Caco-2 (cell line): Measurements from ENCODE around the gene ZNF610. TPM values are rescaled to one million over a fixed set of nuclear protein-coding genes. Genes with fewer than 3 reads are reported as not detected.
"Not testable (repeated sequence)": the region's sequence is repeated elsewhere in the genome, so short reads cannot be mapped to it uniquely, and the experiment has no call there.

Experiments
- Bru-seq: library from RNA; stranded (reverse); fragments of 400-500 nt; gene quantifications from one replicate; lab custom pipeline; 2021; lab: Mats Ljungman, UMichigan
- BruChase-seq, 2 experiments: library from RNA; stranded (reverse); fragments of 400-500 nt; gene quantifications; one replicate each; lab custom pipeline; 2021; lab: Mats Ljungman, UMichigan
- BruUV-seq: library from RNA; stranded (reverse); fragments of 400-500 nt; replicated peaks from 2 replicates; lab custom pipeline; 2021; lab: Mats Ljungman, UMichigan
- CTCF ChIA-PET: fragments of 300-600 bp; sonication (Branson Sonifier 250); formaldehyde crosslinking; loops from one replicate; lab custom pipeline; 2022; ENCODE audit warnings: antibody characterized with exemption; lab: Charles Lee
- POLR2A ChIA-PET: fragments of 300-600 bp; sonication (Branson Sonifier 250); formaldehyde crosslinking; loops from one replicate; lab custom pipeline; 2022; ENCODE audit warnings: antibody characterized with exemption; lab: Charles Lee
- DNase-seq, 2 experiments: peaks; one replicate each; pipeline versions ENCODE4 v3.0.0 to v3.0.0-alpha.2; 2020 to 2022
- H3K27me3 ChIP-seq: replicated peaks from 2 replicates; pipeline ENCODE4 v1.6.0; 2011; ENCODE audit warnings: low read length; ENCODE audit not compliant: control insufficient read depth, insufficient read depth
- H3K36me3 ChIP-seq: 2 replicates; pipeline ENCODE4 v1.5.1; 2011; ENCODE audit warnings: low read length; ENCODE audit not compliant: control insufficient read depth, insufficient read depth
- H3K4me1 ChIP-seq: fragments of 250-450 bp; sonication (Bioruptor Pico); 2 replicates; pipeline ENCODE4 v1.5.1; 2020; ENCODE audit warnings: mild to moderate bottlenecking
- H3K4me3 ChIP-seq: 2 replicates; pipeline ENCODE4 v1.5.1; 2011; ENCODE audit warnings: low read depth, mild to moderate bottlenecking, control low read depth, low read length
- H3K9me3 ChIP-seq: fragments of 250-450 bp; sonication (Bioruptor Pico); 2 replicates; pipeline ENCODE4 v1.5.1; 2020; ENCODE audit warnings: mild to moderate bottlenecking, moderate library complexity
- H3K27ac Mint-ChIP-seq: one replicate; pipeline ENCODE4 v1.8.0; 2022; ENCODE audit warnings: mixed read lengths; ENCODE audit not compliant: unreplicated experiment
- H3K27me3 Mint-ChIP-seq: one replicate; pipeline ENCODE4 v1.8.0; 2022; ENCODE audit warnings: mixed read lengths; ENCODE audit not compliant: insufficient read depth, unreplicated experiment
- H3K36me3 Mint-ChIP-seq: one replicate; pipeline ENCODE4 v1.8.0; 2022; ENCODE audit warnings: mild to moderate bottlenecking, mixed read lengths; ENCODE audit not compliant: insufficient read depth, unreplicated experiment
- H3K4me1 Mint-ChIP-seq: one replicate; pipeline ENCODE4 v1.8.0; 2022; ENCODE audit warnings: low read depth, mixed read lengths; ENCODE audit not compliant: unreplicated experiment
- H3K4me3 Mint-ChIP-seq: one replicate; pipeline ENCODE4 v1.8.0; 2022; ENCODE audit warnings: mild to moderate bottlenecking, moderate library complexity, mixed read lengths; ENCODE audit not compliant: unreplicated experiment
- H3K9me3 Mint-ChIP-seq: one replicate; pipeline ENCODE4 v1.8.0; 2022; ENCODE audit warnings: mixed read lengths; ENCODE audit not compliant: unreplicated experiment
- CTCF ChIP-seq, 2 experiments: fragments of 200-600 bp in 1 of 2; IDR thresholded peaks; 1 replicate in 1 of 2; 2 replicates in 1 of 2; pipeline versions ENCODE4 v1.5.1 to v1.8.0; 2011 to 2022; ENCODE audit warnings: antibody characterized with exemption in 1 of 2, control low read depth in 1 of 2, inconsistent platforms in 1 of 2, low read depth in 1 of 2, low read length in 1 of 2, mild to moderate bottlenecking in 1 of 2, moderate library complexity in 1 of 2; ENCODE audit not compliant: insufficient read depth in 1 of 2, severe bottlenecking in 1 of 2, unreplicated experiment in 1 of 2
- intact Hi-C: fragments of 100-400 bp; cut with micrococcal nuclease; formaldehyde crosslinking; loops from one replicate; pipeline ENCODE4 v1.10.0; 2022; ENCODE audit not compliant: unreplicated experiment
- long read RNA-seq: library from polyadenylated mRNA; stranded (forward); transcript quantifications from one replicate; pipeline ENCODE4 v2.0.0, GENCODE V29; 2022
- total RNA-seq: library from RNA; stranded (reverse); gene quantifications from 2 replicates; pipeline ENCODE4 v1.2.3, GENCODE V29; 2022

Gene ZNF610
- 0.41 TPM in 1 of 2 replicates, not detected in the other for total RNA-seq
- Bru-seq, nascent RNA, result percentile 21 among the genes with signal in this experiment
- BruChase-seq, experiment 1, labeled RNA remaining after a 2-hour chase, result percentile 11 among the genes with signal in this experiment
- BruChase-seq, experiment 2, labeled RNA remaining after a 6-hour chase, result percentile 15 among the genes with signal in this experiment
- long read RNA-seq, result 0 reads

- ChIA-PET CTCF (no interaction called here), POLR2A (no interaction called here)
- H3K27me3 ChIP-seq, result no peaks in the 10 kb centered on the region
- no TSS peak for BruUV-seq
- H3K27me3 Mint-ChIP-seq, result no peaks in the 10 kb centered on the region
- peak; percentile 62 to 67 for DNase-seq
- peaks cover 61% of the 10 kb centered on the region for H3K9me3 Mint-ChIP-seq
- intact Hi-C loops, result no loop called here
- H3K4me3 Mint-ChIP-seq, result peak within 1 kb of the TSS; percentile 70
- peaks cover 11% of the 10 kb centered on the region for H3K36me3 Mint-ChIP-seq
- no peak for TF ChIP-seq CTCF (IDR thresholded peaks at IDR 0.05; ENCODE audit: insufficient read depth in 1 of 2, low read depth in 1 of 2, low read length in 1 of 2, severe bottlenecking in 1 of 2, unreplicated experiment in 1 of 2)
- no peaks in the 10 kb centered on the region for H3K36me3 ChIP-seq
- H3K9me3 ChIP-seq, result peaks cover 31% of the 10 kb centered on the region
- no peaks in the 10 kb centered on the region for H3K4me1 ChIP-seq
- peak within 1 kb of the TSS; percentile 23 for H3K27ac Mint-ChIP-seq
- no peaks in the 10 kb centered on the region for H3K4me1 Mint-ChIP-seq
- H3K4me3 ChIP-seq, result peak within 1 kb of the TSS; percentile 56
Measured at GRCh38 chr19:52336117-52336790, at the start of gene ZNF610. Gene ZNF610, plus strand, starts transcription at chr19:52336243. Its CDS starts 12,930 bp downstream, at chr19:52349173.

GRCh38 chr19:52286256-52286655 is 49.8 kb upstream of the ZNF610 start:
- no peaks in the 10 kb centered on the region for H3K27me3 Mint-ChIP-seq
- H3K4me1 ChIP-seq, result no peaks in the 10 kb centered on the region
- POLR2A ChIA-PET, result no interaction called here
- H3K36me3 Mint-ChIP-seq, result peaks cover 70% of the 10 kb centered on the region
- H3K4me3 ChIP-seq, result no peak overlapping the region
- no peak for DNase-seq
- intact Hi-C loops, result no loop called here
- H3K9me3 ChIP-seq, result peaks cover 12% of the 10 kb centered on the region; the same call in 1 of the 2 replicates
- H3K4me3 Mint-ChIP-seq, result no peak overlapping the region
- CTCF ChIA-PET, result no interaction called here
- H3K27me3 ChIP-seq, result no peaks in the 10 kb centered on the region
- H3K27ac Mint-ChIP-seq, result no peak overlapping the region
- H3K9me3 Mint-ChIP-seq, result peaks cover 21% of the 10 kb centered on the region
- no peak for TF ChIP-seq CTCF (IDR thresholded peaks at IDR 0.05; ENCODE audit: insufficient read depth in 1 of 2, low read depth in 1 of 2, low read length in 1 of 2, severe bottlenecking in 1 of 2, unreplicated experiment in 1 of 2)
- H3K36me3 ChIP-seq, result peaks cover 14% of the 10 kb centered on the region
- no TSS peak for BruUV-seq
- no peaks in the 10 kb centered on the region for H3K4me1 Mint-ChIP-seq

GRCh38 chr19:52291781-52292180 is 44.3 kb upstream of the ZNF610 start:
- no peaks in the 10 kb centered on the region for H3K27me3 ChIP-seq
- TF ChIP-seq CTCF (IDR thresholded peaks at IDR 0.05; ENCODE audit: insufficient read depth in 1 of 2, low read depth in 1 of 2, low read length in 1 of 2, severe bottlenecking in 1 of 2, unreplicated experiment in 1 of 2), result no peak
- no peak overlapping the region for H3K4me3 Mint-ChIP-seq
- no peaks in the 10 kb centered on the region for H3K4me1 ChIP-seq
- no peak for DNase-seq
- CTCF ChIA-PET, result no interaction called here
- H3K36me3 Mint-ChIP-seq, result peaks cover 73% of the 10 kb centered on the region
- intact Hi-C loops, result no loop called here
- POLR2A ChIA-PET, result no interaction called here
- peaks cover 6% of the 10 kb centered on the region for H3K36me3 ChIP-seq
- no peaks in the 10 kb centered on the region for H3K27me3 Mint-ChIP-seq
- no peak overlapping the region for H3K27ac Mint-ChIP-seq
- BruUV-seq, result no TSS peak
- no peak overlapping the region for H3K4me3 ChIP-seq
- H3K9me3 ChIP-seq, result peaks cover 7% of the 10 kb centered on the region; the same call in 1 of the 2 replicates
- peaks cover 20% of the 10 kb centered on the region for H3K9me3 Mint-ChIP-seq
- no peaks in the 10 kb centered on the region for H3K4me1 Mint-ChIP-seq

DNA sequence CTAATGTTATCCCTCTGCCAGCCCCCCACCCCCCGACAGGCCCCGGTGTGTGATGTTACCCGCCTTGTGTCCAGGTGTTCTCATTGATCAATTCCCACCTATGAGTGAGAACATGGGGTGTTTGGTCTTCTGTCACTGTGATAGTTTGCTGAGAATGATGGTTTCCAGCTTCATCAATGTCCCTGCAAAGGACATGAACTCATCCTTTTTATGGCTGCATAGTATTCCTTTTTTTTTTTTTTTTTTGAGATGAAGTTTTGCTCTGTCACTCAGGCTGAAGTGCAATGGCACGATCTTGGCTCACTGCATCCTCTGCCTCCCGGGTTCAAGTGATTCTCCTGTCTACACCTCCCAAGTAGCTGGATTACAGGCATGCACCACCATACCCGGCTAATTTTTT is 43.1 kb upstream of the ZNF610 start:
- POLR2A ChIA-PET, H3K27me3 ChIP-seq, H3K27me3 Mint-ChIP-seq, H3K4me3 Mint-ChIP-seq, H3K4me3 ChIP-seq, H3K36me3 ChIP-seq, H3K9me3 ChIP-seq, H3K27ac Mint-ChIP-seq, H3K4me1 ChIP-seq, H3K4me1 Mint-ChIP-seq, BruUV-seq, intact Hi-C loops, DNase-seq: not testable (repeated sequence)
- Mint-ChIP-seq H3K36me3 (peaks cover 73% of the 10 kb centered on the region), H3K9me3 (peaks cover 20% of the 10 kb centered on the region)
- CTCF ChIA-PET, result interaction anchor here (0.6 kb wide), 1 partner anchor 234 kb away, joined by 4 read pairs; no protein-coding TSS in a partner anchor
